Measurements from ENCODE around the gene PRSS50.

PRSS50 gene

GRCh38 chr3:46669191-46669999, 48.3 kb downstream of the PRSS50 start:
- no peak overlapping the region for H3K27ac Mint-ChIP-seq
- H3K27me3 Mint-ChIP-seq = peaks cover 6 to 8% of the 10 kb centered on the region in 2 donors
- no peak overlapping the region for H3K4me3 Mint-ChIP-seq
- ATAC-seq (replicated peaks) = no peak
- H3K36me3 Mint-ChIP-seq = no peaks in the 10 kb centered on the region
- DNase-seq = no peak
- peaks cover 0 to under 1% of the 10 kb centered on the region in 2 donors for H3K9me3 Mint-ChIP-seq
- no peaks in the 10 kb centered on the region for H3K4me1 Mint-ChIP-seq

- DNase-seq = no peak
- Mint-ChIP-seq H3K4me3 (no peak overlapping the region), H3K27me3 (peaks cover 4 to 5% of the 10 kb centered on the region in 2 donors), H3K4me1 (no peaks in the 10 kb centered on the region), H3K36me3 (no peaks in the 10 kb centered on the region), H3K9me3 (no peaks in the 10 kb centered on the region), H3K27ac (no peak overlapping the region)
- ATAC-seq (replicated peaks) = no peak
Measured at GRCh38 chr3:46668591-46668990, 49.1 kb downstream of the PRSS50 start.

GRCh38 chr3:46668116-46668515, 49.6 kb downstream of the PRSS50 start:
- DNase-seq (no peak), ATAC-seq (replicated peaks) (no peak)
- Mint-ChIP-seq H3K27me3 (peaks cover 0 to under 1% of the 10 kb centered on the region in 2 donors), H3K27ac (no peak overlapping the region), H3K9me3 (no peaks in the 10 kb centered on the region), H3K36me3 (no peaks in the 10 kb centered on the region), H3K4me3 (no peak overlapping the region), H3K4me1 (no peaks in the 10 kb centered on the region)

GRCh38 chr3:46667657-46668056, 50.0 kb downstream of the PRSS50 start:
- ATAC-seq (replicated peaks) (no peak), DNase-seq (no peak)
- H3K27me3 Mint-ChIP-seq = peaks cover under 1% of the 10 kb centered on the region in 2 donors

GRCh38 chr3:46667061-46667621, 50.5 kb downstream of the PRSS50 start:
- H3K27me3 Mint-ChIP-seq = peaks cover 5 to 6% of the 10 kb centered on the region in 2 donors
- no peak for ATAC-seq (replicated peaks)
- H3K9me3 Mint-ChIP-seq = no peaks in the 10 kb centered on the region
- H3K27ac Mint-ChIP-seq = no peak overlapping the region
- no peak for DNase-seq
- no peaks in the 10 kb centered on the region for H3K36me3 Mint-ChIP-seq
- H3K4me3 Mint-ChIP-seq = no peak overlapping the region
- no peaks in the 10 kb centered on the region for H3K4me1 Mint-ChIP-seq

More at GRCh38 chr3:46667657-46668056, 50.0 kb downstream of the PRSS50 start:
- no peaks in the 10 kb centered on the region for H3K9me3 Mint-ChIP-seq
- H3K36me3 Mint-ChIP-seq = no peaks in the 10 kb centered on the region
- no peaks in the 10 kb centered on the region for H3K4me1 Mint-ChIP-seq
- H3K4me3 Mint-ChIP-seq = no peak overlapping the region
- no peak overlapping the region for H3K27ac Mint-ChIP-seq

GRCh38 chr3:46666453-46666845, 51.2 kb downstream of the PRSS50 start:
- Mint-ChIP-seq H3K36me3 (no peaks in the 10 kb centered on the region), H3K4me1 (no peaks in the 10 kb centered on the region), H3K4me3 (no peak overlapping the region), H3K27ac (no peak overlapping the region), H3K9me3 (no peaks in the 10 kb centered on the region), H3K27me3 (peaks cover 9 to 11% of the 10 kb centered on the region in 2 donors)
- DNase-seq (no peak), ATAC-seq (replicated peaks) (no peak)

- Mint-ChIP-seq H3K36me3 (no peaks in the 10 kb centered on the region), H3K4me3 (no peak overlapping the region), H3K27ac (no peak overlapping the region), H3K9me3 (no peaks in the 10 kb centered on the region), H3K4me1 (peaks cover 1 to 2% of the 10 kb centered on the region in 2 donors), H3K27me3 (peaks cover 9 to 11% of the 10 kb centered on the region in 2 donors)
- DNase-seq (no peak), ATAC-seq (replicated peaks) (no peak)
Measured at GRCh38 chr3:46665763-46666452, 51.8 kb downstream of the PRSS50 start.

- Mint-ChIP-seq H3K27me3 (peaks cover 9 to 11% of the 10 kb centered on the region in 2 donors), H3K27ac (no peak overlapping the region), H3K36me3 (no peaks in the 10 kb centered on the region), H3K4me3 (no peak overlapping the region), H3K9me3 (no peaks in the 10 kb centered on the region), H3K4me1 (peaks cover 5 to 7% of the 10 kb centered on the region in 2 donors)
- DNase-seq (no peak), ATAC-seq (replicated peaks) (no peak)
Measured at GRCh38 chr3:46664971-46665762, 52.5 kb downstream of the PRSS50 start.

GRCh38 chr3:46664188-46664970, 53.3 kb downstream of the PRSS50 start:
- peaks cover 9 to 11% of the 10 kb centered on the region in 2 donors for H3K27me3 Mint-ChIP-seq
- H3K9me3 Mint-ChIP-seq = no peaks in the 10 kb centered on the region
- no peak overlapping the region for H3K4me3 Mint-ChIP-seq
- no peak for DNase-seq
- no peaks in the 10 kb centered on the region for H3K36me3 Mint-ChIP-seq
- H3K4me1 Mint-ChIP-seq = peaks cover 5 to 7% of the 10 kb centered on the region in 2 donors
- ATAC-seq (replicated peaks) = no peak
- no peak overlapping the region for H3K27ac Mint-ChIP-seq

GRCh38 chr3:46663591-46664135, 54.0 kb downstream of the PRSS50 start:
- Mint-ChIP-seq H3K27ac (no peak overlapping the region), H3K4me3 (no peak overlapping the region), H3K9me3 (no peaks in the 10 kb centered on the region), H3K36me3 (no peaks in the 10 kb centered on the region), H3K27me3 (peaks cover 9 to 11% of the 10 kb centered on the region in 2 donors), H3K4me1 (peaks cover 5 to 7% of the 10 kb centered on the region in 2 donors)
- ATAC-seq (replicated peaks) = no peak
- no peak for DNase-seq

- Mint-ChIP-seq H3K27me3 (peaks cover 9 to 11% of the 10 kb centered on the region in 2 donors), H3K4me1 (peaks cover 5 to 7% of the 10 kb centered on the region in 2 donors), H3K4me3 (no peak overlapping the region), H3K36me3 (no peaks in the 10 kb centered on the region), H3K27ac (no peak overlapping the region), H3K9me3 (no peaks in the 10 kb centered on the region)
- no peak for DNase-seq
- ATAC-seq (replicated peaks) = no peak
Measured at GRCh38 chr3:46662771-46663551, 54.7 kb downstream of the PRSS50 start.
